A673 (cell line): ENCODE measurements around the gene MPC1.

Source experiments
- CTCF ChIP-seq: fragments of 300-800, 200-600 bp; sonication (generic); conservative IDR thresholded peaks from 2 replicates; pipeline ENCODE4 v1.5.1; 2017; ENCODE audit warnings: low read depth, mild to moderate bottlenecking, antibody characterized with exemption, low read length, moderate library complexity, mixed read lengths
- EZH2 ChIP-seq: fragments of 200-600 bp; sonication (generic); IDR thresholded peaks from 2 replicates; pipeline ENCODE4 v1.6.1; 2017; ENCODE audit warnings: borderline replicate concordance, low read depth, mild to moderate bottlenecking, mixed read lengths, antibody characterized with exemption, low read length; ENCODE audit not compliant: poor library complexity, severe bottlenecking

GRCh38 chr6:166419717-166420116 is 37.0 kb upstream of the MPC1 start:
- TF ChIP-seq CTCF (no peak), EZH2 (no peak)
